Large intestine (tissue), 3 donors: ENCODE results near the gene SAMD5. TPM values are rescaled to one million over a fixed set of nuclear protein-coding genes. Genes with fewer than 3 reads are reported as not detected.

Experiments used
- DNase-seq, 2 donors: peaks; one replicate each; pipeline versions ENCODE4 v3.0.0 to v3.0.0-alpha.2; 2013
- H3K27ac ChIP-seq: one replicate; pipeline ENCODE4 v1.5.1; 2013; ENCODE audit warnings: low read length
- H3K27me3 ChIP-seq: 2 replicates; pipeline ENCODE4 v1.6.1; 2013; ENCODE audit warnings: low read length; ENCODE audit not compliant: control insufficient read depth, insufficient read depth
- H3K36me3 ChIP-seq: 2 replicates; pipeline ENCODE4 v1.6.1; 2013; ENCODE audit warnings: low read length; ENCODE audit not compliant: control insufficient read depth, insufficient read depth
- H3K4me1 ChIP-seq: one replicate; pipeline ENCODE4 v1.6.1; 2013; ENCODE audit warnings: low read length; ENCODE audit not compliant: control insufficient read depth, insufficient read depth
- H3K4me3 ChIP-seq: one replicate; pipeline ENCODE4 v1.5.1; 2013; ENCODE audit warnings: low read length
- H3K9me3 ChIP-seq: one replicate; pipeline ENCODE4 v1.6.1; 2013; ENCODE audit warnings: mild to moderate bottlenecking, low read depth, low read length, moderate library complexity; ENCODE audit not compliant: control insufficient read depth
- WGBS: methylation state at CpG from one replicate; pipeline ENCODE4 v1.1.5; 2013; ENCODE audit warnings: low lambda C conversion rate; ENCODE audit not compliant: insufficient coverage; 5-methylcytosine and 5-hydroxymethylcytosine counted together
- polyA plus RNA-seq: library from polyadenylated mRNA; unstranded; fragments of 120-200 nt; gene quantifications from one replicate; pipeline ENCODE4 v1.2.1, GENCODE V29; 2013

The SAMD5 gene
- polyA plus RNA-seq, 1 donor, result 32.8 TPM

- DNase-seq, result no peak
- Histone ChIP-seq H3K27me3 (no peaks in the 10 kb centered on the region), H3K36me3 (no peaks in the 10 kb centered on the region), H3K9me3 (no peaks in the 10 kb centered on the region), H3K4me1 (no peaks in the 10 kb centered on the region), H3K27ac (no peak overlapping the region), H3K4me3 (no peak overlapping the region)
- no CpG with 5 or more reads among the region's 6 CpGs for WGBS
Measured at GRCh38 chr6:147615659-147616456, 107.4 kb downstream of the SAMD5 start.

- H3K9me3 ChIP-seq, result no peaks in the 10 kb centered on the region
- H3K27ac ChIP-seq, result no peak overlapping the region
- H3K4me1 ChIP-seq, result no peaks in the 10 kb centered on the region
- no CpG with 5 or more reads among the region's 3 CpGs for WGBS
- DNase-seq, result no peak
- no peaks in the 10 kb centered on the region for H3K27me3 ChIP-seq
- H3K36me3 ChIP-seq, result no peaks in the 10 kb centered on the region
- no peak overlapping the region for H3K4me3 ChIP-seq
Measured at GRCh38 chr6:147617366-147617765, 108.9 kb downstream of the SAMD5 start.

DNA sequence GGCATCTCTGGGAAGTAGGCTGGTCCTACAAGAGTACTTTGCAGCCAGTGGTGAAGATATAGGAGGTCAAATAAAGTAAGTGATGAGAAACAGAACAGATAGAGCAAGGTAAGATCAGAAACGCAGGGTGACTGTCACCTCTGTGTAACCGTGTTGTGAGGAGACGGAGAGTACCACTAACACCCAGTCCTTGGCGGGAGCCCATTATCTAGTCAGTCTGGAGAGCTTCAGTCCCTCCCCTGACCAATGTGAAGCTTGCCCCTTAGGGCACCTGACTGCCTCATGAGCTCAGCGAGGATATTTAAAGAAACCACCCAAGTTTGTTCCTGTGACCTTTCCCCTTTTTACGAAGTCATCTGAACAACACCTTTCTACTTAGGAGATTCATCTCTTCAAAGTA, 110.0 kb downstream of the SAMD5 start:
- no peak overlapping the region for H3K27ac ChIP-seq
- WGBS, result 89% methylated on average over 3 of the region's 6 CpGs

GRCh38 chr6:147618927-147619326, 110.4 kb downstream of the SAMD5 start:
- Histone ChIP-seq H3K27ac (no peak overlapping the region), H3K27me3 (no peaks in the 10 kb centered on the region), H3K36me3 (no peaks in the 10 kb centered on the region), H3K4me3 (no peak overlapping the region), H3K4me1 (no peaks in the 10 kb centered on the region), H3K9me3 (no peaks in the 10 kb centered on the region)
- DNase-seq, result no peak
- WGBS, result 85% methylated on average over 4 of the region's 6 CpGs

More for the DNA sequence above, 110.0 kb downstream of the SAMD5 start:
- no peaks in the 10 kb centered on the region for H3K27me3 ChIP-seq
- no peaks in the 10 kb centered on the region for H3K9me3 ChIP-seq
- no peaks in the 10 kb centered on the region for H3K4me1 ChIP-seq
- no peak for DNase-seq
- no peaks in the 10 kb centered on the region for H3K36me3 ChIP-seq
- H3K4me3 ChIP-seq, result no peak overlapping the region
